ACHN (cell line): Measurements from ENCODE around the gene ABCF3.
"Not testable (repeated sequence)": the region's sequence is repeated elsewhere in the genome, so short reads cannot be mapped to it uniquely, and the experiment has no call there.

Source experiments
- DNase-seq: peaks from one replicate; pipeline ENCODE4 v3.0.0-alpha.2; 2015
- in situ Hi-C: cut with HindIII; loops from 2 replicates; pipeline ENCODE4 v1.10.0; 2017; ENCODE audit warnings: low sequenced_read_pairs, low pct_ligation_motif_present, low pct_unique_long_range_greater_than_20kb

ABCF3 gene, protein sequence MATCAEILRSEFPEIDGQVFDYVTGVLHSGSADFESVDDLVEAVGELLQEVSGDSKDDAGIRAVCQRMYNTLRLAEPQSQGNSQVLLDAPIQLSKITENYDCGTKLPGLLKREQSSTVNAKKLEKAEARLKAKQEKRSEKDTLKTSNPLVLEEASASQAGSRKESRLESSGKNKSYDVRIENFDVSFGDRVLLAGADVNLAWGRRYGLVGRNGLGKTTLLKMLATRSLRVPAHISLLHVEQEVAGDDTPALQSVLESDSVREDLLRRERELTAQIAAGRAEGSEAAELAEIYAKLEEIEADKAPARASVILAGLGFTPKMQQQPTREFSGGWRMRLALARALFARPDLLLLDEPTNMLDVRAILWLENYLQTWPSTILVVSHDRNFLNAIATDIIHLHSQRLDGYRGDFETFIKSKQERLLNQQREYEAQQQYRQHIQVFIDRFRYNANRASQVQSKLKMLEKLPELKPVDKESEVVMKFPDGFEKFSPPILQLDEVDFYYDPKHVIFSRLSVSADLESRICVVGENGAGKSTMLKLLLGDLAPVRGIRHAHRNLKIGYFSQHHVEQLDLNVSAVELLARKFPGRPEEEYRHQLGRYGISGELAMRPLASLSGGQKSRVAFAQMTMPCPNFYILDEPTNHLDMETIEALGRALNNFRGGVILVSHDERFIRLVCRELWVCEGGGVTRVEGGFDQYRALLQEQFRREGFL

GRCh38 chr3:184186184-184186901 is at the start of gene ABCF3:
TSS of gene ABCF3 (plus strand) at chr3:184186199. CDS start at chr3:184186208, 9 bp downstream.
- in situ Hi-C loops, result no loop called here
- DNase-seq, result no peak

DNA sequence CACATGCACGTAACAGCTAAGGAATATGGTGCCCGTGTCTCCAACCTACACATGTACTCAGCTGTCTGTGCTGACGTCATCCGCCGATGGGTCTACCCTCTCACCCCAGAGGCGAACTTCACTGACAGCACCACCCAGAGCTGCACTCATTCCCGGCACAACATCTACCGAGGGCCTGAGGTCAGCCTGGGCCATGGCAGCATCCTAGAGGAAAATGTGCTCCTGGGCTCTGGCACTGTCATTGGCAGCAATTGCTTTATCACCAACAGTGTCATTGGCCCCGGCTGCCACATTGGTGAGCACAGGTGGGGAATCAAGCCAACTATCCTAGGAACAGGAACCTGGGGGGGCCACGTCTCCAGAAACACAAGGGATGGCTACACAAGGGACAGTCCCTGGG is 45.6 kb upstream of the ABCF3 start:
- no peak for DNase-seq
- in situ Hi-C loops, result no loop called here

- in situ Hi-C loops, result no loop called here
- no peak for DNase-seq
Measured at GRCh38 chr3:184142199-184142598, 43.8 kb upstream of the ABCF3 start.

DNA sequence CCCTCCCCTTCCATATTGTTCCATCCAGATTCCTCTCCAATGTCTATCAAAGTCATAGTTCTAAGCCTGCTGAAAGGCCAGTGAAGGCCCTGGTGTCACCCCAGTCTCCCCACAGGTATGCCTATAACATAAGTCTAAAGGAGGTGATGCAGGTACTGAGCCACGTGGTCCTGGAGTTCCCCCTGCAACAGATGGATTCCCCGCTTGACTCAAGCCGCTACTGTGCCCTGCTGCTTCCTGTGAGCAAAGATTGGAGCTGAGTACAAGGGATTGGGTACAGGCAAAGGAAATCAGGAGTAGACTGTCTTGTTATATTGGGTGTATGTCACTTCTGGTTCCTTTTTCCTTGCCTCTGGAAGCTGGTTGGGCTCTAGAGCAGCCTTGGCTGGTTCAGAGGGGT is 42.7 kb upstream of the ABCF3 start:
- in situ Hi-C loops, result no loop called here
- DNase-seq, result no peak

- no peak for DNase-seq
- in situ Hi-C loops, result no loop called here
Measured at GRCh38 chr3:184144505-184144904, 41.5 kb upstream of the ABCF3 start.

- DNase-seq, result peak; percentile 70
- in situ Hi-C loops, result no loop called here
Measured at GRCh38 chr3:184145111-184145524, 40.9 kb upstream of the ABCF3 start.

DNA sequence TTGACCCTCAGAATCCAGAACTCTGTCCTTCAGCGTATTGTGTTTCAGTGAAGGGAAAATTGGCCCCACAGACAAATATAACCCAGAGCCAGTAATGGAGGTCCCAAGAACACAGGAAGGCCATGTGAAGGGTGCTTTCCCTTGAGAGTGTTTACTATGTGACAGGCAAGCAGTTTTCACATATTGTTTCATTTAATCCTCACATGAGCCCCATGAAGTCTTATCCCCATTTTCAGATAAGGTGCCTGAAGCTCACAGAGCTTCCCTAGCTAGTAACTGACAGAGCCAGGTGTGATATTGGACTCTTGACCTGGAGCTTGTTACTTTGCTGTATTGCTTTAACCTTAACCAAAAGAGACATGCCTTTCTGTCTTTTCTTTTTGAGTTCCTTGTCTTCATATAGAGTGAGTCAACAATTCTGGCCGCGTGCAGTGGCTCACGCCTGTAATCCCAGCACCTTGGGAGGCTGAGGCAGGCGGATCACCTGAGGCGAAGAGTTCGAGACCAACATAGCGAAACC is 40.2 kb upstream of the ABCF3 start:
- DNase-seq, result no peak
- in situ Hi-C loops, result no loop called here

- DNase-seq, result no peak
- in situ Hi-C loops, result no loop called here
Measured at GRCh38 chr3:184148076-184148475, 37.9 kb upstream of the ABCF3 start.

- in situ Hi-C loops, result no loop called here
- DNase-seq, result no peak
Measured at GRCh38 chr3:184149123-184149522, 36.9 kb upstream of the ABCF3 start.

GRCh38 chr3:184149770-184150169 is 36.2 kb upstream of the ABCF3 start:
- DNase-seq, result peak; percentile 20
- in situ Hi-C loops, result not testable (repeated sequence)

DNA sequence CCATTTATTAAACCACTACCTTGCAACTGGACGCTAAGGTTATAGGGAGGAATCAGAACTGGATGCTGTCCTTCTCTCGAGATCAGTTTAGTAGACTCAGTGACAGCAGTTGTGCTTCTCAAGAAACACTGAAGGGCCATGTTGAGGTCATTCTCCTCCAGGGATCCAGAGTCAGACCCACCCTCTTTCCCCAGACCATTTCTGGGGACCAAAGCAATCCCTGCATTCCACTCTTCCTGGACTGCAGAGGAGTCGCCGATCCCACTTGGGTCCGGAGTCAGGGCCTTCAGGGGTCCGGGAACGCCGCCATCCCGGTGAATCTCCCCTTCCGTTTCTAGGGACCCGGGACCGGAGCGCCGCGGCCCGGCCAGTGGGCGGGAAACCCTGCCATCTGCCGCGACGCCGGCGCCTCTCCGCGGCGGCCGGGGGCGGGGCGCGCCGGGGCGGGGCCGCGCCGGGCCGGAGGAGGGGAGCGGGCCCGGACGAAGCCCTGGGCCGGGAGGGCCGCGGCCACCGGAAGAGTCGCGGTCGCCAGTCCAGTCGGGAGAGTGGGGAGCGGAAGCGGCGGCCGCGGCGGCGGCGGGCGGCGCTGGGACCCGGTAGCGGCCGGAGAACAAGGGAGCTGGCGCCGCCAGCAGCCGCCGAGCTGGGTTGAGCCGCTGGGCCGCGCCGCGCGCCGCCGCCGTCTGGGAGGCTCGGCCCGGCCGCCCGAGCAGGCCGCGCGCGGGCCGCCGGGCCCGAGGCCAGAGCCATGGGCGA is 30.9 kb upstream of the ABCF3 start, which contains the start of gene DVL3:
Gene DVL3, plus strand, starts transcription at position 493 of the 759 bp plus-strand sequence. Its CDS starts 259 bp downstream, at position 752.
- peak; percentile 60 for DNase-seq
- in situ Hi-C loops, result no loop called here

- in situ Hi-C loops, result no loop called here
- DNase-seq, result peak; percentile 35
Measured at GRCh38 chr3:184155644-184156521, 30.1 kb upstream of the ABCF3 start.

- in situ Hi-C loops, result no loop called here
- DNase-seq, result peak; percentile 39
Measured at GRCh38 chr3:184156522-184156955, 29.5 kb upstream of the ABCF3 start.

DNA sequence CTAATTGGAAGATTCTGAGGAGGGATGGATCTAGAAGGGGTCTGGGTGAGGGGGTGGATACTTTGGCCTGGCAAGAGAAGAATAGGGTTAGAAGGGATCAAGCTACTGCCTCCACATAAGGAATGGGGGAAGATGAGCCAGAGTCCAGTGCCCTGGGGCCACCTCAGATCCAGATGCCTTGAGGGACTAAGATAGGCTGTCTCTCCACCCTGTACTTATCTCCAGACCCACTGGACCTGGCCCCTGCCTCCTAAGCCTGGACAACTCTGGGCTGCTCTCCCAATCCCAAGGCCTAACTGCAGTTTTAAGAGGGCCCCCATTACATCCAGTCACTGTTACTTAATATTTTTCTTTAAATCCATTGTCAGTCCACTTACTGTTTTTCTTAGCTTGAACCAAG is 28.8 kb upstream of the ABCF3 start:
- DNase-seq, result no peak
- in situ Hi-C loops, result no loop called here

DNA sequence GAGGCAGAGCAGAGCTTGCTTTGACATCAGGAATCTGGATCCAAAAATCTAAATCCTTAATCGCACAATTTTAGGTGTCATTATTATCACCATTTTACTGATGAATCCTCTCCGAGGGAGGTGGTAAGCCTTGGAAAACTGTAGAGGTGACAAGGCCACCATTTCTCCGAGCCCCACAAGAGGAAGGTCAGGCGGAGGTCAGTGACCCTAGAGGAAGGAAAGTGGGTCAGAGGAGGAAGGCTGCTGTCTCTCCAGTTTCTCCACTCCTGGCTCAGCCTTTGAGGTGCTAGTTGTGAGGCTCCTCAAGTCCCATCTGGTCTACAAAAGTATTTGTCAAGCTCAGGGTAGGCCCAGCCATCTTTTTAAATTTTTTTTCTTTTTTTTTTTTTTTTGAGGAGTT is 27.6 kb upstream of the ABCF3 start:
- no peak for DNase-seq
- in situ Hi-C loops, result no loop called here

- in situ Hi-C loops, result no loop called here
- DNase-seq, result no peak
Measured at GRCh38 chr3:184160456-184160855, 25.5 kb upstream of the ABCF3 start.

- DNase-seq, in situ Hi-C loops: not testable (repeated sequence)
Measured at GRCh38 chr3:184162571-184163070, 23.4 kb upstream of the ABCF3 start.
